DOHH2 (cell line): ENCODE data around the gene CYS1.
"Not testable (repeated sequence)": the region's sequence is repeated elsewhere in the genome, so short reads cannot be mapped to it uniquely, and the experiment has no call there.

Experiments
- CTCF ChIP-seq: fragments of 200-600 bp; sonication (generic); IDR thresholded peaks from one replicate; pipeline ENCODE4 v1.5.1; 2014; ENCODE audit warnings: antibody characterized with exemption, mild to moderate bottlenecking, low read depth, low read length; ENCODE audit not compliant: poor library complexity, severe bottlenecking
- EZH2phosphoT487 ChIP-seq: fragments of 200-600 bp; sonication (generic); IDR thresholded peaks from 2 replicates; pipeline ENCODE4 v1.6.1; 2017; ENCODE audit warnings: borderline replicate concordance, mild to moderate bottlenecking, antibody characterized with exemption, low read length, moderate library complexity, mixed read lengths

- TF ChIP-seq CTCF, EZH2phosphoT487: not testable (repeated sequence)
These were observed 64.7 kb downstream of the CYS1 start for GRCh38 chr2:10015376-10015989.
